ENCODE data around the gene KIF26B. TPM values are rescaled to one million over a fixed set of nuclear protein-coding genes. Genes with fewer than 3 reads are reported as not detected.

The KIF26B gene
- total RNA-seq, 1 experiment from 2014 or later: 1.6 TPM

DNA sequence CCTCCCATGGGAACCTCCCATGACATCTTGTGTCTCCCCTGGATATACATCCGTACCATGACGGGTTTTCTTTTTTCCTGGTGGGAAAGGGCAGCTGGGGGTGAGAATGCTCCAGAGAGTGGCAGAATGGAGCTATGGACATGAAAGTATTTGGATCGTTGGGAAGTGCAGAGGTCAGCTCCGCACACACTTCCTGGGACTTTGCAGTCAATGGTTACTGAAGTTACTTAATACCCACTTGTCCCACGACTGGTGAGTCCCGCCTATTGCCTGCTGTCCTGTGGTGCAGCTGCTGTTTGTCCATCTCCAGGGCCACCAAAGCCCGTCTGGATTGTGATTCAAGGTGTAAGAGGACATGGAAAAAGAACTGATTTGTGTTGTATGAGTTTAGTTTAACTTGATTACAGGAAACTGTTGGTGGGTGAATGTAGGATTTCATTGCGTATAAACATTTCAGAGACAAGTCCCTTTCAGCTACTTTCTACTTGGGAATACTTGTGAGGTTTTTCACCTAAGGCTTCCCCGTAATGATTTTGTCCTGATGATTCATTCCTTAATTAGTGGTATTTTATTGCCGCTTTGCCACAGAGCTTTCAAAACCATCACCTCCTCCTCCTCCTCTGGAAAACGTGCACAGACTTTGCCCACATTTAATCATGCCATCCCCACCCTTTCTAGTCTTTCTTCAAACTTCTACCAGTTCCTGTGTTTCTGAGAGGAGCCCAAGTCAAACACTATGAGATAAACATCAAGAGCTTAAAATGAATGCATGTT lies 308.8 kb downstream of the KIF26B start:
- DNase-seq (ENCODE audit: unreplicated experiment): no peak
- Mint-ChIP-seq H3K9me3 (ENCODE audit: unreplicated experiment) (no peaks in the 10 kb centered on the region), H3K27me3 (ENCODE audit: insufficient read depth, unreplicated experiment) (peaks cover 51% of the 10 kb centered on the region), H3K4me3 (ENCODE audit: unreplicated experiment) (no peak overlapping the region), H3K27ac (ENCODE audit: low read depth, unreplicated experiment) (no peak overlapping the region), H3K36me3 (ENCODE audit: insufficient read depth, unreplicated experiment) (no peaks in the 10 kb centered on the region), H3K4me1 (ENCODE audit: insufficient read depth, unreplicated experiment) (peaks cover 11% of the 10 kb centered on the region)
- ChIA-PET POLR2A (interaction anchor here (0.7 to 1.1 kb wide), 3 partner anchors 26 to 311 kb away, joined by 3 to 4 read pairs (median 3); no protein-coding TSS in a partner anchor), CTCF (interaction anchor here (0.6 to 1.4 kb wide), 6 partner anchors 9 to 324 kb away, joined by 3 to 6 read pairs (median 4); no protein-coding TSS in a partner anchor)
- TF ChIP-seq, protein P1, sequence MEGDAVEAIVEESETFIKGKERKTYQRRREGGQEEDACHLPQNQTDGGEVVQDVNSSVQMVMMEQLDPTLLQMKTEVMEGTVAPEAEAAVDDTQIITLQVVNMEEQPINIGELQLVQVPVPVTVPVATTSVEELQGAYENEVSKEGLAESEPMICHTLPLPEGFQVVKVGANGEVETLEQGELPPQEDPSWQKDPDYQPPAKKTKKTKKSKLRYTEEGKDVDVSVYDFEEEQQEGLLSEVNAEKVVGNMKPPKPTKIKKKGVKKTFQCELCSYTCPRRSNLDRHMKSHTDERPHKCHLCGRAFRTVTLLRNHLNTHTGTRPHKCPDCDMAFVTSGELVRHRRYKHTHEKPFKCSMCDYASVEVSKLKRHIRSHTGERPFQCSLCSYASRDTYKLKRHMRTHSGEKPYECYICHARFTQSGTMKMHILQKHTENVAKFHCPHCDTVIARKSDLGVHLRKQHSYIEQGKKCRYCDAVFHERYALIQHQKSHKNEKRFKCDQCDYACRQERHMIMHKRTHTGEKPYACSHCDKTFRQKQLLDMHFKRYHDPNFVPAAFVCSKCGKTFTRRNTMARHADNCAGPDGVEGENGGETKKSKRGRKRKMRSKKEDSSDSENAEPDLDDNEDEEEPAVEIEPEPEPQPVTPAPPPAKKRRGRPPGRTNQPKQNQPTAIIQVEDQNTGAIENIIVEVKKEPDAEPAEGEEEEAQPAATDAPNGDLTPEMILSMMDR (IDR thresholded peaks at IDR 0.05; ENCODE audit: unreplicated experiment): no peak
- no TSS peak for BruUV-seq (replicated peaks)
- intact Hi-C loops (cut with micrococcal nuclease): no loop called here

DNA sequence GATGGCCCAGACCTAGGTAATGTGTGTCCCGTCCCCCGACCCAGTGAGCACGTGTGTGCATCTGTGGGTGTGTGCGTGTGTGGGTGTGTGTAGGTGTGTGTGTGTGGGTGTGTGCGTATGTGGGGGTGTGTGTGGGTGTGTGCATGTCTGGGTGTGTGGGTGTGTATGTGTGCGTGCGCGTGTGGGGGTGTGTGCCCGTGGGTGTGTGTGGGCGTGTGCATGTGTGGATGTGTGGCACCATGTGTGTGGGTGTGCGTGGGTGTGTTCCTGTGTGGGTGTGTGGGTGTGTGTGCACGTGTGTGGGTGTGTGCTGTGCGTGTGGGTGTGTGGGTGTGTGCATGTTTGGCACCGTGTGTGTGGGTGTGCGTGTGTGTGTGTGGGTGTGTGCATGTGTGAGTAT lies 309.5 kb downstream of the KIF26B start:
- no TSS peak for BruUV-seq (replicated peaks)

DNA sequence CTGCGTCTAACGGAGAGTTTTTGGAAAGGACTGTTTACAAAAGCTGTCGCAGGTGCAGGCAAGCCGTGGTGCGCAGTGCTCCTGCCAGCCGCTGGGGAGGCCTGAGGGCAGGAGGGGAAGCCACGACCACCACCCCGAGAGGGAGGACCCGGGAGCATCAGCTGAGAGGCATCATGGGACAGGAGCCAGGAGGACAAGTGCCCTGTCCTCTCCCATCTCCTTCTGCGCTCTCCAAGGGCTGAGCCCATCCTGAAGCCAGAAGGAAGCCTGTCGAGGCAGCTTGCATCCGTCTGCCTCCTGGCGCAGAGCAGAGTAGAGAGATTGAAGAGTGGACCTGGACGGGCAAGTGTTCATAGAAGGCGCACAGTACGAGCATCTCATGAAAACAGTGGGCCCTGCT lies 310.9 kb downstream of the KIF26B start:
- Mint-ChIP-seq H3K4me3 (ENCODE audit: unreplicated experiment) (no peak overlapping the region), H3K27ac (ENCODE audit: low read depth, unreplicated experiment) (no peak overlapping the region), H3K4me1 (ENCODE audit: insufficient read depth, unreplicated experiment) (peaks cover 17% of the 10 kb centered on the region), H3K36me3 (ENCODE audit: insufficient read depth, unreplicated experiment) (no peaks in the 10 kb centered on the region), H3K9me3 (ENCODE audit: unreplicated experiment) (no peaks in the 10 kb centered on the region), H3K27me3 (ENCODE audit: insufficient read depth, unreplicated experiment) (peaks cover 30% of the 10 kb centered on the region)
- TF ChIP-seq, protein P1 (IDR thresholded peaks at IDR 0.05; ENCODE audit: unreplicated experiment): no peak
- intact Hi-C loops (cut with micrococcal nuclease): no loop called here
- DNase-seq (ENCODE audit: unreplicated experiment): no peak
- BruUV-seq (replicated peaks): no TSS peak
- ChIA-PET POLR2A (no interaction called here), CTCF (interaction anchor here (0.6 kb wide), 1 partner anchor 70 kb away, joined by 3 read pairs; no protein-coding TSS in a partner anchor)

More for the DNA sequence above, 309.5 kb downstream of the KIF26B start:
- intact Hi-C loops (cut with micrococcal nuclease): no loop called here
- peaks cover 44% of the 10 kb centered on the region for H3K27me3 Mint-ChIP-seq (ENCODE audit: insufficient read depth, unreplicated experiment)
- TF ChIP-seq, protein P1 (IDR thresholded peaks at IDR 0.05; ENCODE audit: unreplicated experiment): no peak
- no peak overlapping the region for H3K27ac Mint-ChIP-seq (ENCODE audit: low read depth, unreplicated experiment)
- no peak for DNase-seq (ENCODE audit: unreplicated experiment)
- H3K4me3 Mint-ChIP-seq (ENCODE audit: unreplicated experiment): no peak overlapping the region
- POLR2A ChIA-PET: interaction anchor here (1.1 kb wide), 1 partner anchor 26 kb away, joined by 3 read pairs; no protein-coding TSS in a partner anchor
- H3K4me1 Mint-ChIP-seq (ENCODE audit: insufficient read depth, unreplicated experiment): peaks cover 11% of the 10 kb centered on the region
- CTCF ChIA-PET: interaction anchor here (0.6 to 1.1 kb wide), 2 partner anchors 10 to 244 kb away, joined by 3 to 4 read pairs; no protein-coding TSS in a partner anchor
- no peaks in the 10 kb centered on the region for H3K36me3 Mint-ChIP-seq (ENCODE audit: insufficient read depth, unreplicated experiment)
- H3K9me3 Mint-ChIP-seq (ENCODE audit: unreplicated experiment): no peaks in the 10 kb centered on the region

DNA sequence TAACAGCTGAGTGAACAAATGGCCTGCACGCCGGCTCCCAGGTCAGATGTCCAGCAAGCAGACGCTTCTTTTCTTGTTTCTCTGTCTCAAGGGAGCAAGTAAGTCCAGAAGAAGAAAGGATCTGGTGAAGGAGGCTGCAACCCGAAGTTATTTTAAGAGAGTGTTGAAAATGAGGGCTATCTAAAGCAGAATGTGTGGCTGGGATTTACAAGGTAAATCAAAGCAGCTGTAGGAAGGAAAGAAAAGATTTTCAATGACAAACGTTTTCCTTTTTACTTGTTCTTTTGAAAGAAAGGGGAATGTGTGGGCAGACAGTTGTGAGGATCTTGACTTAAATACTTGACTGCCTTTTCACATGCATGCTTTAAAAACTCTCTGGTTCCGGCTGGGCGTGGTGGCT lies 311.5 kb downstream of the KIF26B start:
- Mint-ChIP-seq H3K36me3 (ENCODE audit: insufficient read depth, unreplicated experiment) (no peaks in the 10 kb centered on the region), H3K4me3 (ENCODE audit: unreplicated experiment) (no peak overlapping the region), H3K4me1 (ENCODE audit: insufficient read depth, unreplicated experiment) (peaks cover 17% of the 10 kb centered on the region), H3K27me3 (ENCODE audit: insufficient read depth, unreplicated experiment) (peaks cover 24% of the 10 kb centered on the region), H3K9me3 (ENCODE audit: unreplicated experiment) (no peaks in the 10 kb centered on the region), H3K27ac (ENCODE audit: low read depth, unreplicated experiment) (no peak overlapping the region)
- CTCF ChIA-PET: interaction anchor here (0.6 kb wide), 1 partner anchor 71 kb away, joined by 3 read pairs; no protein-coding TSS in a partner anchor
- TF ChIP-seq, protein P1 (IDR thresholded peaks at IDR 0.05; ENCODE audit: unreplicated experiment): no peak
- POLR2A ChIA-PET: interaction anchor here (1.1 kb wide), 1 partner anchor 10 kb away, joined by 3 read pairs; no protein-coding TSS in a partner anchor
- DNase-seq (ENCODE audit: unreplicated experiment): no peak
- intact Hi-C loops (cut with micrococcal nuclease): no loop called here
- BruUV-seq (replicated peaks): no TSS peak
